ENCODE data around the gene ADK. TPM values are rescaled to one million over a fixed set of nuclear protein-coding genes. Genes with fewer than 3 reads are reported as not detected.

Gene ADK
- total RNA-seq, 1 donor from 2014 or later = 28.5 TPM

DNA sequence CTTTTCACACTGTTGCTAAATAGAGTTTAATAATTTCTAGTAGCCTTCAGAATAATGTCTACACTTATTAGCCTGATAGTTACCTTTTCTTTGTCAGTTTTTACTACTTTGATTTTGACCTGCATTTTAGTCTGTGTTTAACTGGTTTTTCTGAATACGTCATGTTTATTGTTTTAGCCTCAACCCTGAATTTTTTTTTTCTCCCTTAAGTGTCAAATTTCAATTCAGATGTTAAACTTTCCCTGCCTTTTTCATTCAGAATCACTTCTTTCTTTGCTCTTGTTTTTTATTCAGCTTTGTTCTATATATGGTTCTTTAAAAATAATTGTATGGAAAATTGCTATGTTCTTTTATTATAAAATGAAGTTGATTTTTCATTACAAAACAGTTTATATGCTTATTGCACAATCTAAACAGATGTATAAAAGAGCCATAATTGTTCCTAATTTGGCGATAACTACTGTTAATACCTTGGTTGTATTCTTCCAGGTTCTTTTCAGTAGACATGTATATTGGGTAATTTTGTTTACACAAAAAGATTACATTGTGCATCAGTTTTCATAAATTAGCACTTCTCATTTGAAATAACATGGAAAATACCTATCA, 159.7 kb downstream of the ADK start:
- H3K27me3 Mint-ChIP-seq = no peaks in the 10 kb centered on the region
- no peaks in the 10 kb centered on the region for H3K36me3 Mint-ChIP-seq
- H3K27ac Mint-ChIP-seq = peak overlapping the region; percentile 77
- peak overlapping the region; percentile 17 for H3K4me3 Mint-ChIP-seq
- TF ChIP-seq, protein P1, sequence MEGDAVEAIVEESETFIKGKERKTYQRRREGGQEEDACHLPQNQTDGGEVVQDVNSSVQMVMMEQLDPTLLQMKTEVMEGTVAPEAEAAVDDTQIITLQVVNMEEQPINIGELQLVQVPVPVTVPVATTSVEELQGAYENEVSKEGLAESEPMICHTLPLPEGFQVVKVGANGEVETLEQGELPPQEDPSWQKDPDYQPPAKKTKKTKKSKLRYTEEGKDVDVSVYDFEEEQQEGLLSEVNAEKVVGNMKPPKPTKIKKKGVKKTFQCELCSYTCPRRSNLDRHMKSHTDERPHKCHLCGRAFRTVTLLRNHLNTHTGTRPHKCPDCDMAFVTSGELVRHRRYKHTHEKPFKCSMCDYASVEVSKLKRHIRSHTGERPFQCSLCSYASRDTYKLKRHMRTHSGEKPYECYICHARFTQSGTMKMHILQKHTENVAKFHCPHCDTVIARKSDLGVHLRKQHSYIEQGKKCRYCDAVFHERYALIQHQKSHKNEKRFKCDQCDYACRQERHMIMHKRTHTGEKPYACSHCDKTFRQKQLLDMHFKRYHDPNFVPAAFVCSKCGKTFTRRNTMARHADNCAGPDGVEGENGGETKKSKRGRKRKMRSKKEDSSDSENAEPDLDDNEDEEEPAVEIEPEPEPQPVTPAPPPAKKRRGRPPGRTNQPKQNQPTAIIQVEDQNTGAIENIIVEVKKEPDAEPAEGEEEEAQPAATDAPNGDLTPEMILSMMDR (conservative IDR thresholded peaks at IDR 0.05) = no peak
- peaks cover 14% of the 10 kb centered on the region for H3K4me1 Mint-ChIP-seq (ENCODE audit: unreplicated experiment)
- no peak for DNase-seq (ENCODE audit: extremely low spot score, unreplicated experiment)
- H3K9me3 Mint-ChIP-seq = peaks cover 4% of the 10 kb centered on the region

DNA sequence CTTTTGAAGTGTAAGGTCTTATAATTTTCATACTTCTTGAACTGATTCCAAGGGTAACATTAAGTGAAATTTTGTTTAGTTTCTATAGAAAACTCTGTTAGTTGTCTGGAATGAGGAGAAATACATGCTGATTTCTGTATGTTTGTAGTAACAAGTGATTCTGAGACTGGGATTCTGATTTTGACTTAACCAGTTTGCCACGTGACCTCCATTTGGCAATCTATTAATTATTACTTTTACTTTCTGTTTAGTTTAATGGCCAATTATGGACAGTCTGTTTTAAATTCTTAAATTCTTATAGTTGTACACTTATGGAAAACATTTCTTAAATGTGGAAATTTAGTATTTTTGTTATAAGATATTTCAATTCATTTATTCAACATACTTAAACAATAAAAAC, 163.1 kb downstream of the ADK start:
- Mint-ChIP-seq H3K27ac (no peak overlapping the region), H3K4me1 (ENCODE audit: unreplicated experiment) (no peaks in the 10 kb centered on the region), H3K27me3 (no peaks in the 10 kb centered on the region), H3K9me3 (peaks cover 5% of the 10 kb centered on the region), H3K4me3 (no peak overlapping the region), H3K36me3 (peaks cover 3% of the 10 kb centered on the region)
- TF ChIP-seq, protein P1 (conservative IDR thresholded peaks at IDR 0.05) = no peak
- DNase-seq (ENCODE audit: extremely low spot score, unreplicated experiment) = no peak

DNA sequence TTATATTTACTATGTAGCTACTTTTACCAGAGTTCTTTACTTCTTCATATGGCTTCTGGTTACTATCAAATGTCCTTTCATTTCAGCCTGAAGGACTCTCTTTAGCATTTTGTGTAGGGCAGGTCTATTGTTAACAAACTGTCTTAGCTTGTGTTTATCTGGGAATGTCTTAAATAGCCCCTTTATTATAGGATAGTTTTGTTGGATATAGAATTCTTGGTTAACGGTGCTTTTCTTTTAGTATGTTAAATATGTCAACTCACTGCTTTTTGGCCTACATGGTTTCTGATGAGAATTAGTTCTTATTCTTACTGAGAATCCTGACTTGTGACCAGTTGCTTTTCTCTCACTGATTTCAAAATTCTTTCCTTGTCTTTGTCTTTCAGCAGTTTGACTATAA, 169.0 kb downstream of the ADK start:
- TF ChIP-seq, protein P1 (conservative IDR thresholded peaks at IDR 0.05) = no peak
- Mint-ChIP-seq H3K4me3 (no peak overlapping the region), H3K36me3 (peaks cover 12% of the 10 kb centered on the region), H3K27ac (no peak overlapping the region), H3K27me3 (no peaks in the 10 kb centered on the region), H3K9me3 (peaks cover 12% of the 10 kb centered on the region), H3K4me1 (ENCODE audit: unreplicated experiment) (no peaks in the 10 kb centered on the region)
- no peak for DNase-seq (ENCODE audit: extremely low spot score, unreplicated experiment)

DNA sequence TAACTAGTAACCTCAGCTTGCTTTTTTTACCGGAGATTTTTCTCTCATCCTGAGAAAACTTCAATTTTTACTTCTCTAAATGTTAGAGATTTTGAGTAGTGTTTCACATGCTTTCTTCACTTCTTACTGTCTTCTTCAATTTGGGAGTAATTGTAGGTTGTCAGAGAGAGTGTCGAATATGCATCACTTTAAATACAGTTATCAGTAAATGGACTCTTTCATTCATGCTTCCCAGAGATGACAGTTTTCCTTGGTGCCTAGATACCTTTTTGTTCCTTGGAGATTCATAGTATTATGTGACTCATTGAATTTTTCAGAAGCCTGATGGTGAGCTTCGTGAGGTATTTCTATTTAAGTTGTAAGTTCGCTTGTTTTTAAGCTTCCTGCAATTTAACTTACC, 169.7 kb downstream of the ADK start:
- H3K4me3 Mint-ChIP-seq = no peak overlapping the region
- H3K4me1 Mint-ChIP-seq (ENCODE audit: unreplicated experiment) = no peaks in the 10 kb centered on the region
- H3K27ac Mint-ChIP-seq = no peak overlapping the region
- no peaks in the 10 kb centered on the region for H3K27me3 Mint-ChIP-seq
- peaks cover 12% of the 10 kb centered on the region for H3K9me3 Mint-ChIP-seq
- TF ChIP-seq, protein P1 (conservative IDR thresholded peaks at IDR 0.05) = no peak
- peaks cover 12% of the 10 kb centered on the region for H3K36me3 Mint-ChIP-seq
- DNase-seq (ENCODE audit: extremely low spot score, unreplicated experiment) = no peak

DNA sequence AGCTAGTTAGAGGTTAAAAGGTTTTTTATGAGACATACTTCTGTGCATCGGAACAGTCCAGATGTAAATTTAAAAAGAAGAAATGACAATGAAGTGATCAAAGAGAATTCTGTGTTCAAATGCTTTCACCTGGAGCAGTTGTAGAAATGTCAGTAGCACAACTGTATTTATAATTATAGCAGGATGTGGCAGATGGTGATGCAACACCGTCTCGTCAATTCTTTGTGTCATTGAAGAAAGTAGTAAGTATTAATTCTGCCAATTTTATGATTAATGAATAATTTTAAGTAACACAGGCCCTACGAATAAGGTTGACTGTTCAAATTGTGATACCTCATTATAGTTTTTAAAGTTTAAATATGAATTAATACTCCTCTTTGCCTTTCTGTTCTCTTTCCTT, 171.1 kb downstream of the ADK start:
- Mint-ChIP-seq H3K27me3 (no peaks in the 10 kb centered on the region), H3K9me3 (peaks cover 12% of the 10 kb centered on the region), H3K36me3 (peaks cover 12% of the 10 kb centered on the region), H3K4me1 (ENCODE audit: unreplicated experiment) (no peaks in the 10 kb centered on the region), H3K27ac (no peak overlapping the region), H3K4me3 (no peak overlapping the region)
- TF ChIP-seq, protein P1 (conservative IDR thresholded peaks at IDR 0.05) = no peak
- no peak for DNase-seq (ENCODE audit: extremely low spot score, unreplicated experiment)

DNA sequence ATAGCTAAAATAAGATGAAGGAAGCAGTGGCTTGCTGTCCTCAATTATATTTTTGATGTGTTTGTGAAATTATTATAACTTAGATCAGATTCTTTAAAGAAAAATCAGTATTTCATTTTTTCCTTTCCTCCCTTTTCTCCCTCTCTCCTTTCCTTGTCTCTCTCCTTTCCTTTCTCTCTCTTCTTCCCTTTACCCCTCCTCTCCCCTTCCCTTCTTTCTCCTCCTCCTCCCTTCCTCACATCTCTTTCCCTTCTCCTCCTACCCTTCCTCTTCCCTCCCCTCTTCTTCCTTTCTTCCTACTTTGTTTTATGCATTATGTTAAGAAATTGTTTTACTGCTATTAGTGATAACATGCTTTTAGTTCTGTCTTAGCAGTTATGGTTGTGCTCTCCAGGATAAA, 171.5 kb downstream of the ADK start:
- no peaks in the 10 kb centered on the region for H3K4me1 Mint-ChIP-seq (ENCODE audit: unreplicated experiment)
- H3K27me3 Mint-ChIP-seq = no peaks in the 10 kb centered on the region
- no peak overlapping the region for H3K4me3 Mint-ChIP-seq
- H3K9me3 Mint-ChIP-seq = peaks cover 12% of the 10 kb centered on the region
- peaks cover 9% of the 10 kb centered on the region for H3K36me3 Mint-ChIP-seq
- no peak overlapping the region for H3K27ac Mint-ChIP-seq
- TF ChIP-seq, protein P1 (conservative IDR thresholded peaks at IDR 0.05) = no peak
- DNase-seq (ENCODE audit: extremely low spot score, unreplicated experiment) = no peak
